HCT116 (cell line): ENCODE results near the gene MTHFD1L. TPM values are rescaled to one million over a fixed set of nuclear protein-coding genes. Genes with fewer than 3 reads are reported as not detected.

ENCODE experiments used
- ATAC-seq: fragments of 200-7000 bp; cut with Tn5 transposase; 2 replicates; pipeline ENCODE4 v1.9.1; 2020; ENCODE audit warnings: mild to moderate bottlenecking, moderate library complexity
- BruUV-seq: library from RNA; stranded (reverse); fragments of 400-500 nt; replicated peaks from 2 replicates; lab custom pipeline; 2021; lab: Mats Ljungman, UMichigan
- CTCF ChIA-PET: fragments of 300-600 bp; sonication (Branson Sonifier 250); formaldehyde crosslinking; loops from one replicate; lab custom pipeline; 2021; ENCODE audit warnings: antibody characterized with exemption; lab: Charles Lee
- POLR2A ChIA-PET: fragments of 300-600, 350-600 bp; sonication (Branson Sonifier 250); formaldehyde crosslinking; loops from one replicate; lab custom pipeline; 2021; ENCODE audit warnings: antibody characterized with exemption; lab: Charles Lee
- RAD21 ChIA-PET, 2 experiments: fragments of 300-600 bp; sonication (Branson Sonifier 250); formaldehyde crosslinking; loops; one replicate each; lab custom pipeline; 2023; ENCODE audit warnings: low total read pairs in 2 of 2; ENCODE audit not compliant: uncharacterized antibody in 2 of 2, unreplicated experiment in 2 of 2, low non-redundant PET in 1 of 2; lab: Charles Lee
- DNase-seq: peaks from one replicate; pipeline ENCODE4 v3.0.0-alpha.2; 2010; ENCODE audit warnings: low read depth, low spot score
- H2AFZ ChIP-seq: fragments of 200-600 bp; shearing (Covaris generic), sonication (generic); 2 replicates; pipeline ENCODE4 v1.6.1; 2017; ENCODE audit warnings: low read depth, mixed run types, mixed read lengths, antibody characterized with exemption, low read length; ENCODE audit not compliant: poor library complexity, severe bottlenecking
- H3K27ac ChIP-seq: 2 replicates; pipeline ENCODE4 v1.5.1; 2012; ENCODE audit warnings: low read depth, low read length
- H3K27me3 ChIP-seq: fragments of 200-600 bp; sonication (generic); 2 replicates; pipeline ENCODE4 v1.6.1; 2016; ENCODE audit warnings: mixed run types, low read length, mixed read lengths; ENCODE audit not compliant: insufficient read depth
- H3K36me3 ChIP-seq, 2 experiments: fragments of 200-500 bp in 1 of 2; fragments of 200-600 bp in 1 of 2; sonication (Bioruptor generic) in 1 of 2; sonication (generic) in 1 of 2; 2 replicates each; pipeline versions ENCODE4 v1.5.1 to v1.6.1; 2014 to 2016; ENCODE audit warnings: low read length in 2 of 2, inconsistent platforms in 1 of 2, mixed read lengths in 1 of 2, mixed run types in 1 of 2; ENCODE audit not compliant: insufficient read depth in 2 of 2, control insufficient read depth in 1 of 2
- H3K4me1 ChIP-seq, 2 experiments: fragments of 200-600 bp in 1 of 2; sonication (generic) in 1 of 2; 2 replicates each; pipeline versions ENCODE4 v1.5.1 to v1.6.1; 2012 to 2017; ENCODE audit warnings: low read length in 2 of 2, inconsistent platforms in 1 of 2, mild to moderate bottlenecking in 1 of 2, mixed read lengths in 1 of 2, mixed run types in 1 of 2, moderate library complexity in 1 of 2; ENCODE audit not compliant: insufficient read depth in 2 of 2, control insufficient read depth in 1 of 2
- H3K4me2 ChIP-seq: fragments of 200-600 bp; sonication (generic); 2 replicates; pipeline ENCODE4 v1.6.1; 2017; ENCODE audit warnings: mixed run types, low read length, mixed read lengths
- H3K4me3 ChIP-seq, 2 experiments: fragments of 200-600 bp in 1 of 2; sonication (generic) in 1 of 2; replicated peaks in 1 of 2; 2 replicates each; pipeline ENCODE4 v1.5.1; 2011 to 2016; ENCODE audit warnings: low read length in 2 of 2, control low read depth in 1 of 2, low read depth in 1 of 2, mild to moderate bottlenecking in 1 of 2, mixed read lengths in 1 of 2, mixed run types in 1 of 2
- H3K79me2 ChIP-seq: fragments of 200-600 bp; sonication (generic); 2 replicates; pipeline ENCODE4 v1.6.1; 2017; ENCODE audit warnings: mild to moderate bottlenecking, mixed run types, low read length, moderate library complexity, mixed read lengths; ENCODE audit not compliant: insufficient read depth
- H3K9ac ChIP-seq: fragments of 200-600 bp; sonication (generic); 2 replicates; pipeline ENCODE4 v1.6.1; 2016; ENCODE audit warnings: low read length, mixed read lengths
- H3K9me2 ChIP-seq: fragments of 200-600 bp; sonication (generic), shearing (Covaris generic); 2 replicates; pipeline ENCODE4 v1.6.1; 2017; ENCODE audit warnings: mixed run types, mild to moderate bottlenecking, moderate library complexity; ENCODE audit not compliant: insufficient read depth
- H3K9me3 ChIP-seq, 2 experiments: fragments of 200-500 bp in 1 of 2; fragments of 200-600 bp in 1 of 2; sonication (Bioruptor generic) in 1 of 2; sonication (generic) in 1 of 2; 2 replicates each; pipeline ENCODE4 v1.6.1; 2014 to 2017; ENCODE audit warnings: low read length in 2 of 2, mixed read lengths in 2 of 2, inconsistent platforms in 1 of 2, low read depth in 1 of 2, mild to moderate bottlenecking in 1 of 2, mixed run types in 1 of 2, moderate library complexity in 1 of 2; ENCODE audit not compliant: control insufficient read depth in 1 of 2, insufficient read depth in 1 of 2
- H4K20me1 ChIP-seq: fragments of 200-600 bp; sonication (generic), shearing (Covaris generic); 2 replicates; pipeline ENCODE4 v1.6.1; 2017; ENCODE audit warnings: mixed run types, mild to moderate bottlenecking, moderate library complexity; ENCODE audit not compliant: insufficient read depth
- CBX3 ChIP-seq: IDR thresholded peaks from 2 replicates; pipeline ENCODE4 v1.6.1; 2012; ENCODE audit warnings: low read depth
- CEBPB ChIP-seq: IDR thresholded peaks from 2 replicates; pipeline ENCODE4 v1.6.1; 2012; ENCODE audit warnings: low read depth
- EGR1 ChIP-seq: IDR thresholded peaks from 2 replicates; pipeline ENCODE4 v1.6.1; 2012; ENCODE audit warnings: low read depth
- ELF1 ChIP-seq: IDR thresholded peaks from 2 replicates; pipeline ENCODE4 v1.6.1; 2012; ENCODE audit warnings: low read depth, borderline replicate concordance
- EZH2 ChIP-seq: fragments of 200-600 bp; sonication (generic); IDR thresholded peaks from 2 replicates; pipeline ENCODE4 v1.6.1; 2017; ENCODE audit warnings: antibody characterized with exemption, mixed run types
- EZH2phosphoT487 ChIP-seq: fragments of 200-600 bp; IDR thresholded peaks from 2 replicates; pipeline ENCODE4 v1.6.1; 2018; ENCODE audit warnings: antibody characterized with exemption, borderline replicate concordance
- FOSL1 ChIP-seq: IDR thresholded peaks from 2 replicates; pipeline ENCODE4 v1.6.1; 2012; ENCODE audit warnings: low read depth
- JUND ChIP-seq: IDR thresholded peaks from 2 replicates; pipeline ENCODE4 v1.6.1; 2012
- POLR2AphosphoS5 ChIP-seq: IDR thresholded peaks from 2 replicates; pipeline ENCODE4 v1.6.1; 2011; ENCODE audit warnings: mild to moderate bottlenecking, low read depth, low read length, moderate library complexity
- RAD21 ChIP-seq: IDR thresholded peaks from 2 replicates; pipeline ENCODE4 v1.6.1; 2012; ENCODE audit warnings: low read depth, mild to moderate bottlenecking
- SIN3A ChIP-seq: IDR thresholded peaks from 2 replicates; pipeline ENCODE4 v1.6.1; 2012; ENCODE audit warnings: low read depth
- TCF7L2 ChIP-seq: IDR thresholded peaks from 2 replicates; pipeline ENCODE4 v1.7.0; 2011; ENCODE audit warnings: borderline replicate concordance, inconsistent platforms; ENCODE audit not compliant: insufficient read depth, insufficient read length; ENCODE audit errors: extremely low read depth
- ZFX ChIP-seq: fragments of 450-650 bp; IDR thresholded peaks from 2 replicates; pipeline ENCODE4 v1.6.1; 2017
- ZNF274 ChIP-seq: fragments of 200-500 bp; sonication (Bioruptor generic); IDR thresholded peaks from 2 replicates; pipeline ENCODE4 v1.6.1; 2014; ENCODE audit warnings: mild to moderate bottlenecking, low read depth, low read length, inconsistent platforms
- intact Hi-C: fragments of 100-400 bp; cut with micrococcal nuclease; formaldehyde crosslinking; loops from 2 replicates; pipeline ENCODE4 v1.10.0; 2022
- total RNA-seq: library from RNA; stranded (reverse); gene quantifications from one replicate; pipeline ENCODE4 v1.2.1, GENCODE V29; 2021; ENCODE audit not compliant: unreplicated experiment
- TF ChIP-seq, protein P1 (sequence below): IDR thresholded peaks from 2 replicates; pipeline ENCODE4 v1.6.1; 2012
- TF ChIP-seq, protein P2 (sequence below): IDR thresholded peaks from 2 replicates; pipeline ENCODE4 v1.6.1; 2011; ENCODE audit warnings: mild to moderate bottlenecking, low read length, moderate library complexity; ENCODE audit not compliant: insufficient replicate concordance; ENCODE audit errors: extremely low read depth
- TF ChIP-seq, protein P3 (sequence below): IDR thresholded peaks from 2 replicates; pipeline ENCODE4 v1.6.1; 2012

MTHFD1L gene
- total RNA-seq, 1 experiment from 2014 or later: 127 TPM

DNA sequence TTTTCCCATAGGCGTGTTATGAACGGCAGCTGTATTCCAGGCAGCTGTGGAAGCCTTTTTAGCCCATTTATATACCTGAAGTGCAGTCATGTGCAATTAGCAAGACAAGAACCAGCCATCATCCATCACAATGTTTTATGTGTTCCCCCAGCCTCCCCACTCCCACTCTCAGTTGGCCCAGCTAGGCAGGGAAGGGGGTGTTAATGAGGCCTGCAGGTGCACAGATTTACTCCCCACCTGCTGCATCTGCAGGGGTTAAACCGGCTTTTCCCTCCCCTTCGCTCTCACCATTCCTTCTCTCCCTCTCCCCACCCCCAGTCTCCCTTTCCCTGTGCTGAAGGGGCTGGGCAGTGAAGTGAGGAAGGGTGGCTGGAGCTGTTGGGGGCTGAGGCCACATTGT, 224.5 kb downstream of the MTHFD1L start:
- Histone ChIP-seq H4K20me1 (no peaks in the 10 kb centered on the region), H3K9me3 (no peaks in the 10 kb centered on the region), H3K4me1 (peaks cover 67 to 88% of the 10 kb centered on the region in 2 experiments), H3K4me3 (no peak overlapping the region), H2AFZ (no peak overlapping the region), H3K79me2 (peaks cover 5% of the 10 kb centered on the region; the same call in 1 of the 2 replicates), H3K9ac (no peak overlapping the region; the same call in 1 of the 2 replicates), H3K9me2 (no peaks in the 10 kb centered on the region), H3K27ac (no peak overlapping the region; the same call in 1 of the 2 replicates), H3K4me2 (no peak overlapping the region), H3K36me3 (peaks cover 0 to 15% of the 10 kb centered on the region in 2 experiments; a peak in 1 of 4 replicates), H3K27me3 (no peaks in the 10 kb centered on the region)
- no peak for DNase-seq
- TF ChIP-seq ELF1: no peak
- no peak for TF ChIP-seq CEBPB
- TF ChIP-seq EZH2: no peak
- TF ChIP-seq, protein P1, sequence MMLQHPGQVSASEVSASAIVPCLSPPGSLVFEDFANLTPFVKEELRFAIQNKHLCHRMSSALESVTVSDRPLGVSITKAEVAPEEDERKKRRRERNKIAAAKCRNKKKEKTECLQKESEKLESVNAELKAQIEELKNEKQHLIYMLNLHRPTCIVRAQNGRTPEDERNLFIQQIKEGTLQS: no peak
- TF ChIP-seq JUND: no peak
- TF ChIP-seq, protein P2, sequence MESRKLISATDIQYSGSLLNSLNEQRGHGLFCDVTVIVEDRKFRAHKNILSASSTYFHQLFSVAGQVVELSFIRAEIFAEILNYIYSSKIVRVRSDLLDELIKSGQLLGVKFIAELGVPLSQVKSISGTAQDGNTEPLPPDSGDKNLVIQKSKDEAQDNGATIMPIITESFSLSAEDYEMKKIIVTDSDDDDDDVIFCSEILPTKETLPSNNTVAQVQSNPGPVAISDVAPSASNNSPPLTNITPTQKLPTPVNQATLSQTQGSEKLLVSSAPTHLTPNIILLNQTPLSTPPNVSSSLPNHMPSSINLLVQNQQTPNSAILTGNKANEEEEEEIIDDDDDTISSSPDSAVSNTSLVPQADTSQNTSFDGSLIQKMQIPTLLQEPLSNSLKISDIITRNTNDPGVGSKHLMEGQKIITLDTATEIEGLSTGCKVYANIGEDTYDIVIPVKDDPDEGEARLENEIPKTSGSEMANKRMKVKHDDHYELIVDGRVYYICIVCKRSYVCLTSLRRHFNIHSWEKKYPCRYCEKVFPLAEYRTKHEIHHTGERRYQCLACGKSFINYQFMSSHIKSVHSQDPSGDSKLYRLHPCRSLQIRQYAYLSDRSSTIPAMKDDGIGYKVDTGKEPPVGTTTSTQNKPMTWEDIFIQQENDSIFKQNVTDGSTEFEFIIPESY: no peak
- TF ChIP-seq SIN3A: no peak
- TF ChIP-seq EZH2phosphoT487: no peak
- no peak for TF ChIP-seq EGR1
- TF ChIP-seq ZFX: no peak
- TF ChIP-seq FOSL1: no peak
- no peak for TF ChIP-seq CBX3
- TF ChIP-seq RAD21: no peak
- TF ChIP-seq, protein P3, sequence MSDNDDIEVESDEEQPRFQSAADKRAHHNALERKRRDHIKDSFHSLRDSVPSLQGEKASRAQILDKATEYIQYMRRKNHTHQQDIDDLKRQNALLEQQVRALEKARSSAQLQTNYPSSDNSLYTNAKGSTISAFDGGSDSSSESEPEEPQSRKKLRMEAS: no peak
- no peak for TF ChIP-seq TCF7L2
- TF ChIP-seq POLR2AphosphoS5: no peak
- TF ChIP-seq ZNF274: no peak
- ATAC-seq: no peak
- intact Hi-C loops: no loop called here
- no TSS peak for BruUV-seq
- ChIA-PET RAD21 (no interaction called here), POLR2A (no interaction called here), CTCF (no interaction called here)
